ENCODE data around the gene AATK.

Gene AATK

GRCh38 chr17:81167194-81167524, 1.1 kb upstream of the AATK start:
- H2BK15ac ChIP-seq (ENCODE audit: low read depth, poor library complexity, severe bottlenecking): no peak overlapping the region
- no peak for DNase-seq
- no peak overlapping the region for H3K14ac ChIP-seq (ENCODE audit: low read length in 2 of 2)
- no peaks in the 10 kb centered on the region for H3K36me3 ChIP-seq (ENCODE audit: control insufficient read depth in 1 of 2, insufficient read depth in 2 of 2, low read depth in 1 of 2, low read length in 2 of 2)
- H3K18ac ChIP-seq (ENCODE audit: low read depth in 1 of 2, low read length in 2 of 2): no peak overlapping the region
- H3K4me2 ChIP-seq (ENCODE audit: low read length, poor library complexity, severe bottlenecking): no peak overlapping the region
- no peak overlapping the region for H4K8ac ChIP-seq (ENCODE audit: low read length)
- no peaks in the 10 kb centered on the region for H3K79me1 ChIP-seq (replicated peaks; ENCODE audit: low read length, poor library complexity, severe bottlenecking)
- no peaks in the 10 kb centered on the region for H3K9me3 ChIP-seq (ENCODE audit: control insufficient read depth, low read length)
- no peak overlapping the region for H2AK5ac ChIP-seq (ENCODE audit: low read length, severe bottlenecking)
- 82% methylated on average over 4 of the region's 4 CpGs for WGBS
- no peak overlapping the region for H3K23ac ChIP-seq (ENCODE audit: low read length in 2 of 2)
- no peak overlapping the region for H3K4ac ChIP-seq (ENCODE audit: low read depth in 1 of 2, low read length in 2 of 2)
- H2BK5ac ChIP-seq (ENCODE audit: low read depth, low read length, poor library complexity, severe bottlenecking): no peak overlapping the region
- peaks cover 54 to 72% of the 10 kb centered on the region in 2 experiments for H3K27me3 ChIP-seq (ENCODE audit: control insufficient read depth in 1 of 2, insufficient read depth in 1 of 2, low read length in 2 of 2)
- peaks cover 8% of the 10 kb centered on the region for H3K4me1 ChIP-seq (ENCODE audit: control insufficient read depth, insufficient read depth, low read depth, low read length)
- H2BK12ac ChIP-seq (ENCODE audit: low read length in 2 of 2): no peak overlapping the region
- no peak overlapping the region for H4K91ac ChIP-seq (ENCODE audit: low read length)
- H3K27ac ChIP-seq (ENCODE audit: low read length, poor library complexity, severe bottlenecking): no peak overlapping the region
- H2BK120ac ChIP-seq (ENCODE audit: low read depth, low read length): no peak overlapping the region
- no peak overlapping the region for H2AFZ ChIP-seq (ENCODE audit: low read depth, low read length)
- H3K9ac ChIP-seq (ENCODE audit: low read length): no peak overlapping the region
- no peak overlapping the region for H3K4me3 ChIP-seq (ENCODE audit: insufficient read depth in 1 of 2, low read depth in 1 of 2, low read length in 2 of 2)

DNA sequence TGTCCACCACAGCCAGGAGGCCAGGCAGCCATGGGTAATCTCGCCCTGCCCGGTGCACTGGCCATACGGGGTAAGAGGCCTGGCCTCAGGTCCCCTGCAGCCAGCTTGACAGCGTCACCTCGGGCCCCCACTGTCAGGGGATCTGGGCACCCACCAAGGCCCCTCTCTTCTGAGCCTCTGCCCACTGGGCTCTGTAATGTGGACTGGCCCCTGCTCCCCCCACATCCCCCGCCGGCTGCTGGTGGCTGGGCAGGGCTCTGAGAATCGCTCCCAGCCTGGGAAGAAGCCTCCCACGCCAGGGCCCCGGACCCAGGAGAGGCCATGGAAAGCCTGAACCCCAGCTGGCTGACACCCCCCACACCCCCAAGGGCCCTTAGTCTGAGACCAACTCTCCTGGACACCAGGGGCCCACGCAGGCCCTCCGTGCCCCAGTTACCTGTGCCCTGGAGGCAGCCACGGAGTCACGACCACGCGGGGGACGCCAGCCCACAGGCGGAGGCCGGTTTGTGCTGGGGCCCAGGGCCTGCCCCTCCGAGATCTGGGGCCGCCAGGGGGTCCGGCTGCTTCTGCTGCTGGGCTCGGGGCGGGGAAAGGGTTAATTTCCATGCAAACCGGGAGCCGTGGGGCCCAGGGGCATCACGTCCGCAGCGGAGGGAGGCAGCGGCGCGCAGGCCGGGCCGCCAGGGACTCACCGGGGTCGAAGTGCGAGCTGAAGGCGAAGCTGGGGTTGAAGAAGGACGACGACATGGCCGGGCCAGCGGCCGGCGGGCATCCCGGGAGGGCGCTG, 582 bp downstream of the AATK start, which contains the start of gene PVALEF:
TSS of gene PVALEF (plus strand) at position 262 of the 787 bp plus-strand sequence. CDS start 15,720 bp downstream, outside the sequence.
- Histone ChIP-seq H3K9me3 (ENCODE audit: control insufficient read depth, low read length) (no peaks in the 10 kb centered on the region), H2BK15ac (ENCODE audit: low read depth, poor library complexity, severe bottlenecking) (peak within 1 kb of the TSS; percentile 36), H2BK12ac (ENCODE audit: low read length in 2 of 2) (no peak within 1 kb of the TSS), H3K4ac (ENCODE audit: low read depth in 1 of 2, low read length in 2 of 2) (no peak within 1 kb of the TSS), H3K36me3 (ENCODE audit: control insufficient read depth in 1 of 2, insufficient read depth in 2 of 2, low read depth in 1 of 2, low read length in 2 of 2) (no peaks in the 10 kb centered on the region), H2AK5ac (ENCODE audit: low read length, severe bottlenecking) (no peak within 1 kb of the TSS), H4K8ac (ENCODE audit: low read length) (peak within 1 kb of the TSS; percentile 33), H2AFZ (ENCODE audit: low read depth, low read length) (no peak within 1 kb of the TSS), H2BK120ac (ENCODE audit: low read depth, low read length) (no peak within 1 kb of the TSS), H3K27ac (ENCODE audit: low read length, poor library complexity, severe bottlenecking) (no peak within 1 kb of the TSS), H3K14ac (ENCODE audit: low read length in 2 of 2) (no peak within 1 kb of the TSS), H3K4me3 (ENCODE audit: insufficient read depth in 1 of 2, low read depth in 1 of 2, low read length in 2 of 2) (peak within 1 kb of the TSS; percentile 24 to 33), H2BK5ac (ENCODE audit: low read depth, low read length, poor library complexity, severe bottlenecking) (no peak within 1 kb of the TSS), H3K4me2 (ENCODE audit: low read length, poor library complexity, severe bottlenecking) (peak within 1 kb of the TSS; percentile 67), H3K4me1 (ENCODE audit: control insufficient read depth, insufficient read depth, low read depth, low read length) (peaks cover 8% of the 10 kb centered on the region), H3K23ac (ENCODE audit: low read length in 2 of 2) (no peak within 1 kb of the TSS), H3K9ac (ENCODE audit: low read length) (no peak within 1 kb of the TSS), H4K91ac (ENCODE audit: low read length) (peak within 1 kb of the TSS; percentile 36), H3K79me1 (replicated peaks; ENCODE audit: low read length, poor library complexity, severe bottlenecking) (no peaks in the 10 kb centered on the region), H3K27me3 (ENCODE audit: control insufficient read depth in 1 of 2, insufficient read depth in 1 of 2, low read length in 2 of 2) (peaks cover 55 to 79% of the 10 kb centered on the region in 2 experiments), H3K18ac (ENCODE audit: low read depth in 1 of 2, low read length in 2 of 2) (no peak within 1 kb of the TSS)
- WGBS: 42% methylated on average over 36 of the region's 46 CpGs
- DNase-seq: peak; percentile 3

DNA sequence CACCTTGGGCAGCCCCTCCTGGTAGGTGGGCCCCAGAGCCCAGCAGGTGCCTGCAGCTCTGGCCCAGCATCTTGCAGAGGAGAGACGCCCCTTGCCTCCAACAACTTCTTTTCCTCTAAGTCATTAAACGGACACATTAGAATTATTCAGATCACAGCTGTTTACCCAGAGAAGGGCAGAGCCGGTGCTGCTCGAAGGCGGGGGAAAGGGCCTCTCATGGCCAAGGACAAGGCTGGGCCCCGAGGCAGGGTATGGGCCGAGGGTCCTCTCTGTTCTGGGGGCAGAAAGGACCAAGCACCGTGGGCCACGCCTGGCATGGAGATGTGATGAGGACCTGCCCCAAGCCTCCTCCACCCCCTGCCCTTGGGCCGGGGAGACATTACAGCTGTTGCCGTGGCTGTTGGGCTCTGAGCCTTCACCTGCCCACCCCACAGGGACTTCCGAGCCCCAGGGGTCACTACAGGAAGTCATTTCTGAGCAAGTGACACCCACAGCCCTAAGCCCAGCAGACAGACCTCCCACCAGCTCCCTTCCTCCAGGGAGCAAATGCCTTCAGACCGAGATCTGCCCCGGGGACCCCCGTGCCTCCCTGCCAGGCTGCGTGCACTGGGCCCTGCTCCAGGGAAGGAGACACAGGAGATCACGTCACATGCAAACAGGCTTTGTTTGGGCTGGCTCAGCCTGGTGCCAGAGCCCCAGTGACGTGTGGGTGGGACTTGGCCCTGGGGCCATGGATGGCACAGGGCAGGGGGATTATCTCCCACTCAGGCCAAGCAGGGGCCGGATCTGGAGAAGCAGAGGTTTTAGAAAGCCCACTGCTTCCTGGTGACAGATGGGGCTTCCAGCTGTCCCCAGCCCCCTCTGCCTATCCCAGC, 1.4 kb downstream of the AATK start:
- H2BK12ac ChIP-seq (ENCODE audit: low read length in 2 of 2): no peak overlapping the region
- H3K27ac ChIP-seq (ENCODE audit: low read length, poor library complexity, severe bottlenecking): no peak overlapping the region
- no peaks in the 10 kb centered on the region for H3K9me3 ChIP-seq (ENCODE audit: control insufficient read depth, low read length)
- H3K18ac ChIP-seq (ENCODE audit: low read depth in 1 of 2, low read length in 2 of 2): no peak overlapping the region
- H2BK5ac ChIP-seq (ENCODE audit: low read depth, low read length, poor library complexity, severe bottlenecking): no peak overlapping the region
- no peak overlapping the region for H2AK5ac ChIP-seq (ENCODE audit: low read length, severe bottlenecking)
- H3K14ac ChIP-seq (ENCODE audit: low read length in 2 of 2): no peak overlapping the region
- H3K4me3 ChIP-seq (ENCODE audit: insufficient read depth in 1 of 2, low read depth in 1 of 2, low read length in 2 of 2): no peak overlapping the region
- no peak overlapping the region for H3K4ac ChIP-seq (ENCODE audit: low read depth in 1 of 2, low read length in 2 of 2)
- H3K36me3 ChIP-seq (ENCODE audit: control insufficient read depth in 1 of 2, insufficient read depth in 2 of 2, low read depth in 1 of 2, low read length in 2 of 2): no peaks in the 10 kb centered on the region
- H3K23ac ChIP-seq (ENCODE audit: low read length in 2 of 2): no peak overlapping the region
- WGBS: 76% methylated on average over 19 of the region's 19 CpGs
- no peak overlapping the region for H4K8ac ChIP-seq (ENCODE audit: low read length)
- no peak overlapping the region for H3K9ac ChIP-seq (ENCODE audit: low read length)
- DNase-seq: no peak
- no peak overlapping the region for H3K4me2 ChIP-seq (ENCODE audit: low read length, poor library complexity, severe bottlenecking)
- peaks cover 8% of the 10 kb centered on the region for H3K4me1 ChIP-seq (ENCODE audit: control insufficient read depth, insufficient read depth, low read depth, low read length)
- peak overlapping the region; percentile 36 for H4K91ac ChIP-seq (ENCODE audit: low read length)
- no peak overlapping the region for H2BK120ac ChIP-seq (ENCODE audit: low read depth, low read length)
- no peaks in the 10 kb centered on the region for H3K79me1 ChIP-seq (replicated peaks; ENCODE audit: low read length, poor library complexity, severe bottlenecking)
- peaks cover 55 to 77% of the 10 kb centered on the region in 2 experiments for H3K27me3 ChIP-seq (ENCODE audit: control insufficient read depth in 1 of 2, insufficient read depth in 1 of 2, low read length in 2 of 2)
- no peak overlapping the region for H2AFZ ChIP-seq (ENCODE audit: low read depth, low read length)
- no peak overlapping the region for H2BK15ac ChIP-seq (ENCODE audit: low read depth, poor library complexity, severe bottlenecking)

- Histone ChIP-seq H3K9me3 (ENCODE audit: control insufficient read depth, low read length) (no peaks in the 10 kb centered on the region), H2BK5ac (ENCODE audit: low read depth, low read length, poor library complexity, severe bottlenecking) (no peak overlapping the region), H2BK120ac (ENCODE audit: low read depth, low read length) (no peak overlapping the region), H3K4me3 (ENCODE audit: insufficient read depth in 1 of 2, low read depth in 1 of 2, low read length in 2 of 2) (no peak overlapping the region), H3K79me1 (replicated peaks; ENCODE audit: low read length, poor library complexity, severe bottlenecking) (no peaks in the 10 kb centered on the region), H3K4me1 (ENCODE audit: control insufficient read depth, insufficient read depth, low read depth, low read length) (peaks cover 8% of the 10 kb centered on the region), H3K4me2 (ENCODE audit: low read length, poor library complexity, severe bottlenecking) (no peak overlapping the region), H2AFZ (ENCODE audit: low read depth, low read length) (no peak overlapping the region), H3K9ac (ENCODE audit: low read length) (no peak overlapping the region), H3K36me3 (ENCODE audit: control insufficient read depth in 1 of 2, insufficient read depth in 2 of 2, low read depth in 1 of 2, low read length in 2 of 2) (no peaks in the 10 kb centered on the region), H2BK12ac (ENCODE audit: low read length in 2 of 2) (no peak overlapping the region), H3K27me3 (ENCODE audit: control insufficient read depth in 1 of 2, insufficient read depth in 1 of 2, low read length in 2 of 2) (peaks cover 53 to 75% of the 10 kb centered on the region in 2 experiments), H3K4ac (ENCODE audit: low read depth in 1 of 2, low read length in 2 of 2) (no peak overlapping the region), H3K23ac (ENCODE audit: low read length in 2 of 2) (no peak overlapping the region), H4K91ac (ENCODE audit: low read length) (no peak overlapping the region), H2BK15ac (ENCODE audit: low read depth, poor library complexity, severe bottlenecking) (no peak overlapping the region), H4K8ac (ENCODE audit: low read length) (no peak overlapping the region), H3K27ac (ENCODE audit: low read length, poor library complexity, severe bottlenecking) (no peak overlapping the region), H2AK5ac (ENCODE audit: low read length, severe bottlenecking) (no peak overlapping the region), H3K18ac (ENCODE audit: low read depth in 1 of 2, low read length in 2 of 2) (no peak overlapping the region), H3K14ac (ENCODE audit: low read length in 2 of 2) (no peak overlapping the region)
- no peak for DNase-seq
- 88% methylated on average over 15 of the region's 15 CpGs for WGBS
These were observed 2.2 kb downstream of the AATK start for GRCh38 chr17:81163703-81164370.

Data from mesenchymal stem cell (in vitro differentiated cells and primary cell).